Right lobe of liver (tissue), 6 donors: ENCODE measurements around the gene BAIAP2. TPM values are rescaled to one million over a fixed set of nuclear protein-coding genes. Genes with fewer than 3 reads are reported as not detected.

ENCODE experiments used
- ATAC-seq, 4 donors: fragments of 200-7000 bp; cut with Tn5 transposase; one replicate each; pipeline ENCODE4 v1.9.1; 2020; ENCODE audit warnings: mild to moderate bottlenecking in 4 of 4, moderate library complexity in 4 of 4
- DNase-seq, 3 donors: peaks; one replicate each; pipeline ENCODE4 v3.0.0-alpha.2; 2020
- H3K27ac ChIP-seq, 3 donors: fragments of 200-600 bp; one replicate each; pipeline ENCODE4 v1.8.0; 2022
- H3K27me3 ChIP-seq, 2 donors: fragments of 200-600 bp; one replicate each; pipeline ENCODE4 v1.8.0; 2022
- H3K36me3 ChIP-seq, 4 donors: fragments of 200-600 bp; sonication (generic) in 1 of 4; one replicate each; pipeline versions ENCODE4 v1.5.1 to v1.8.0; 2017 to 2022; ENCODE audit warnings: control low read depth in 1 of 4
- H3K4me1 ChIP-seq, 4 donors: fragments of 200-600 bp; sonication (generic) in 1 of 4; one replicate each; pipeline versions ENCODE4 v1.5.1 to v1.8.0; 2017 to 2022; ENCODE audit warnings: control low read depth in 1 of 4
- H3K4me3 ChIP-seq, 3 donors: fragments of 200-600 bp; one replicate each; pipeline ENCODE4 v1.8.0; 2022
- H3K9me3 ChIP-seq, 4 donors: fragments of 200-600 bp; sonication (generic) in 1 of 4; one replicate each; pipeline versions ENCODE4 v1.5.1 to v1.8.0; 2017 to 2022; ENCODE audit warnings: control low read depth in 1 of 4
- CTCF ChIP-seq, 4 donors: fragments of 200-600 bp in 3 of 4; fragments of 450-650 bp in 1 of 4; IDR thresholded peaks; one replicate each; pipeline versions ENCODE4 v1.5.1 to v1.8.0; 2016 to 2022; ENCODE audit warnings: antibody characterized with exemption in 4 of 4, mild to moderate bottlenecking in 2 of 4
- POLR2A ChIP-seq: fragments of 450-650 bp; IDR thresholded peaks from one replicate; pipeline ENCODE4 v1.6.1; 2017; ENCODE audit warnings: antibody characterized with exemption, mild to moderate bottlenecking
- WGBS: methylation state at CpG from one replicate; pipeline ENCODE4 v1.1.6; 2018; ENCODE audit warnings: low coverage, low lambda C conversion rate; ENCODE audit not compliant: insufficient coverage; ENCODE audit errors: missing lambda C conversion rate; 5-methylcytosine and 5-hydroxymethylcytosine counted together
- intact Hi-C, 2 donors: fragments of 100-400 bp; cut with DNase I; formaldehyde crosslinking; loops; one replicate each; pipeline versions ENCODE4 v1.11.2 to v1.14.1; 2022
- total RNA-seq, 6 experiments: library from RNA; depleted of rRNA in 2 of 6; stranded (reverse); fragments of >200 nt in 2 of 6; fragmentation: NEBNext Ultra II Directional in 3 of 6; extraction: Animal tissue kit (Norgen Biotek cat#: 25700) in 3 of 6; gene quantifications; one replicate each; pipeline versions ENCODE4 v1.1.0 to v1.2.4, GENCODE V29; 2016 to 2023
- donor health status: DM: no; HTN: yes; CAD: no.
- donor health status: DM: no; HTN: no; CAD: no.
- donor health status: DM: no; HTN: no; CAD: no.
- donor health status: DM: no; HTN: yes; CAD: no.
- donor health status: DM: no; HTN: yes; CAD: no.

BAIAP2 gene
- total RNA-seq, 6 experiments from 2014 or later: 46.6 to 139 (median 63.3) TPM

DNA sequence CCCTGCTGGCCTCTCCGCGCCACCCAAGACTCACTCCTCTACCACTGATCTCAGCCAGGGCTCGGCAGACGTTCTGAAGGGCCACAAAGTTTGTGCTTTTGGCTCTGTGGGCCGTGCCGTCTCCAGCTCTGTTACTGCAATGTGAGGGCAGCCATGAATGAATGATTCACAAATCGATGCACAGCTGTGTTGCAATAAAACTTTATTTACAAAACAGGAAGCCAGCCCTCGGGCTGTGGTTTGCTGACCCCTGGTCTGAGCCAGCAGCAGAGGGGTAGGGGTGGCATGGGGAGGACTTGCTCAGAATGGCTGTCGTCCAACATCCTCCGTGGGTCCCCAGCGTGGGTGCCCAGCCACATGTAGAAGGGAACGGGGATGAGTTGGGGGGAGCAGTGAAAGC lies 67.4 kb downstream of the BAIAP2 start:
- Histone ChIP-seq H3K27me3 (no peaks in the 10 kb centered on the region), H3K27ac (no peak overlapping the region), H3K4me1 (peaks cover 0 to 25% (median 10%) of the 10 kb centered on the region in 4 donors), H3K4me3 (no peak overlapping the region), H3K36me3 (peaks cover 0 to 52% (median 22%) of the 10 kb centered on the region in 4 donors), H3K9me3 (no peaks in the 10 kb centered on the region)
- DNase-seq: no peak
- TF ChIP-seq CTCF (IDR thresholded peaks at IDR 0.05) (no peak), POLR2A (no peak)
- ATAC-seq: no peak
- 59% methylated on average over 4 of the region's 12 CpGs for WGBS
- intact Hi-C loops: loop anchor here in 1 of 2 donors (5.0 to 10.0 kb wide), 2 partner anchors 80 to 108 kb away; partner anchors contain the start of gene CHMP6

DNA sequence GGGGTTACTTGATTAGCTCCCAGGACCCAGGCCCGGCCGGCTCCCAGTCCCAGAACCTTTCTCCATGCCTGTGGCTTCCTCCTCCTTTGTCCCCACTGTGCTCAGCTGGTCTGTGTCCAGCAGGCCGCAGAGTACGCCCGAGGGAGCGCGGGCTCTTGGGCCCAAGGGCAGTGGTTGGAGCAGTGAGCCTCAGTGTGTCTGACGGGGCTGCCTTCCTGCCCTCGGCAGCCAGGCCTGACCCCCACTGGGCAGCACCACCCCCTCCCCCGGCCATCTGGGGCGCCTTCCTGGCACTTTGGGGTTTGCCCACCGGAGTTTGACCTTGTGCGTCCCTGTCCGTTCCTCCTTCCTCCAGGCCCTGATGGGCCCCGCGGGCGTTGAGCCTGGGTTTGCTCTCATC lies 67.9 kb downstream of the BAIAP2 start:
- intact Hi-C loops: loop anchor here in 1 of 2 donors (5.0 to 10.0 kb wide), 2 partner anchors 81 to 108 kb away; partner anchors contain the start of gene CHMP6
- WGBS: 82% methylated on average over 5 of the region's 17 CpGs
- ATAC-seq (no peak), DNase-seq (no peak)
- TF ChIP-seq CTCF (IDR thresholded peaks at IDR 0.05): no peak
- no peak for TF ChIP-seq POLR2A
- H3K4me1 ChIP-seq: peaks cover 0 to 20% (median 7%) of the 10 kb centered on the region in 4 donors
- no peak overlapping the region for H3K4me3 ChIP-seq
- no peak overlapping the region for H3K27ac ChIP-seq
- H3K9me3 ChIP-seq: no peaks in the 10 kb centered on the region
- H3K36me3 ChIP-seq: peaks cover 0 to 58% (median 25%) of the 10 kb centered on the region in 4 donors
- no peaks in the 10 kb centered on the region for H3K27me3 ChIP-seq

DNA sequence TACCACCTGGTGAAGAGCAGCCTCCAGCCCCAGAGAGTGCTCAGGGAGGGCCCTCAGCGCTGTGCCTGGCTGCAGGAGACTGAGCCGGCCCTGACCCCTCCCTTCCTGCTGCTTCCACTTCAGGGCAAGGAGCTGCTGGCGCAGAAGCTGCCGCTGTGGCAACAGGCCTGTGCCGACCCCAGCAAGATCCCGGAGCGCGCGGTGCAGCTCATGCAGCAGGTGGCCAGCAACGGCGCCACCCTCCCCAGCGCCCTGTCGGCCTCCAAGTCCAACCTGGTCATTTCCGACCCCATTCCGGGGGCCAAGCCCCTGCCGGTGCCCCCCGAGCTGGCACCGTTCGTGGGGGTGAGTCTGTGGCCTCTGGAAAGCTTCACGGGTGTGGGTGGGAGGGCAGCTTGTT lies 68.4 kb downstream of the BAIAP2 start:
- Histone ChIP-seq H3K27ac (no peak overlapping the region), H3K4me1 (peaks cover 0 to 15% (median 7%) of the 10 kb centered on the region in 4 donors), H3K9me3 (no peaks in the 10 kb centered on the region), H3K36me3 (peaks cover 0 to 63% (median 28%) of the 10 kb centered on the region in 4 donors), H3K27me3 (no peaks in the 10 kb centered on the region), H3K4me3 (no peak overlapping the region)
- TF ChIP-seq CTCF (IDR thresholded peaks at IDR 0.05) (no peak), POLR2A (no peak)
- no CpG with 5 or more reads among the region's 20 CpGs for WGBS
- no peak for ATAC-seq
- no peak for DNase-seq
- intact Hi-C loops: loop anchor here in 1 of 2 donors (5.0 to 10.0 kb wide), 2 partner anchors 81 to 109 kb away; partner anchors contain the start of gene CHMP6

DNA sequence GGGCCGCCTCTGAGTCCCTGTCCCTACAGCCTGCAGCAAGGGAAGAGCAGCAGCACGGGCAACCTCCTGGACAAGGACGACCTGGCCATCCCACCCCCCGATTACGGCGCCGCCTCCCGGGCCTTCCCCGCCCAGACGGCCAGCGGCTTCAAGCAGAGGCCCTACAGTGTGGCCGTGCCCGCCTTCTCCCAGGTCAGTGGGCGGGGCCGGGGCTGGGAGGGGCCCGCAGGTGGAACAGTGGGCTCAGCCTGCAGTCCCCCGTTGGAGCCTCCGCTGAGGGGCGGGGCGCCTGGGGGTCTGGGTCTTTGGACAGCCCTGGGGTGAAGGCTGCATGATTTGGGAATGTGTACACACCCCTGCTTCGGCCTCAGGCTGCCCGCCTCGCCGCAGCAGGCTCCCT lies 71.8 kb downstream of the BAIAP2 start:
- no peaks in the 10 kb centered on the region for H3K27me3 ChIP-seq
- H3K36me3 ChIP-seq: peaks cover 0 to 79% (median 37%) of the 10 kb centered on the region in 4 donors
- intact Hi-C loops: loop anchor here in 1 of 2 donors (10.0 kb wide), 1 partner anchor 112 kb away; the partner anchor contains the start of gene CHMP6
- no peaks in the 10 kb centered on the region for H3K9me3 ChIP-seq
- peaks cover 0 to 7% (median 0%) of the 10 kb centered on the region in 4 donors for H3K4me1 ChIP-seq
- H3K4me3 ChIP-seq: no peak overlapping the region
- no peak overlapping the region for H3K27ac ChIP-seq
- 83% methylated on average over 3 of the region's 24 CpGs for WGBS
- TF ChIP-seq CTCF (IDR thresholded peaks at IDR 0.05) (no peak), POLR2A (no peak)
- no peak for ATAC-seq
- DNase-seq: no peak
